ENCODE measurements around the gene IQGAP2. TPM values are rescaled to one million over a fixed set of nuclear protein-coding genes. Genes with fewer than 3 reads are reported as not detected.
A peak's percentile ranks its signal among the peaks of the same experiment; 100 is the strongest.
"Not testable (repeated sequence)": the region's sequence is repeated elsewhere in the genome, so short reads cannot be mapped to it uniquely, and the experiment has no call there.

Gene IQGAP2
- total RNA-seq, 1 experiment from 2014 or later, result 1.5 TPM

DNA sequence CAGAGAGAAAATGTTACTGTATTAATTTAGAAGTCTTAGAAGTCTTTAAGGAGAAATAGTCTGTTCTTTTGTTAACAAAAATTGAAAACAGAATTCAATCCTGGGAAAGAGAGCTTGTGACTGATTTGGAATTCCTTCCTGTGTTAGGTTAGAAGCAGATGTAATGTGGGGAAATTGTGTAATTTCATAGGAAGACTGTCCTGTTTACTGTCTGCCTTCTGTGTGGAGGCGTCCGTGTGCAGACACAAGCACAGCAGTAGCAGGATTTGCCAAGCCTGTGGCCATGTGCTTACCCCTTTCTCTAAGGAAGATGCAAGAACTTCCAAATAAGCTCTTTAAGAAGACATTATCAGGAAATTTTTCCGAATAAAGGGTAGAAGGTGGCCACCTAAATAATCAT, 276.1 kb downstream of the IQGAP2 start:
- no TSS peak for BruUV-seq (replicated peaks)
- ChIA-PET POLR2A (interaction anchor here (1.0 to 1.6 kb wide), 4 partner anchors 9 to 95 kb away, joined by 3 to 5 read pairs (median 4); no protein-coding TSS in a partner anchor), CTCF (interaction anchor here (0.6 kb wide), 1 partner anchor 23 kb away, joined by 4 read pairs; no protein-coding TSS in a partner anchor)
- intact Hi-C loops (cut with micrococcal nuclease), result no loop called here
- H3K9me3 Mint-ChIP-seq (ENCODE audit: unreplicated experiment), result no peaks in the 10 kb centered on the region
- DNase-seq (ENCODE audit: unreplicated experiment), result peak; percentile 47
- H3K27me3 Mint-ChIP-seq (ENCODE audit: insufficient read depth, unreplicated experiment), result no peaks in the 10 kb centered on the region
- H3K4me3 Mint-ChIP-seq (ENCODE audit: unreplicated experiment), result no peak overlapping the region
- no peaks in the 10 kb centered on the region for H3K36me3 Mint-ChIP-seq (ENCODE audit: insufficient read depth, unreplicated experiment)
- H3K27ac Mint-ChIP-seq (ENCODE audit: low read depth, unreplicated experiment), result peak overlapping the region; percentile 6
- H3K4me1 Mint-ChIP-seq (ENCODE audit: insufficient read depth, unreplicated experiment), result peaks cover 8% of the 10 kb centered on the region
- TF ChIP-seq, protein P1, sequence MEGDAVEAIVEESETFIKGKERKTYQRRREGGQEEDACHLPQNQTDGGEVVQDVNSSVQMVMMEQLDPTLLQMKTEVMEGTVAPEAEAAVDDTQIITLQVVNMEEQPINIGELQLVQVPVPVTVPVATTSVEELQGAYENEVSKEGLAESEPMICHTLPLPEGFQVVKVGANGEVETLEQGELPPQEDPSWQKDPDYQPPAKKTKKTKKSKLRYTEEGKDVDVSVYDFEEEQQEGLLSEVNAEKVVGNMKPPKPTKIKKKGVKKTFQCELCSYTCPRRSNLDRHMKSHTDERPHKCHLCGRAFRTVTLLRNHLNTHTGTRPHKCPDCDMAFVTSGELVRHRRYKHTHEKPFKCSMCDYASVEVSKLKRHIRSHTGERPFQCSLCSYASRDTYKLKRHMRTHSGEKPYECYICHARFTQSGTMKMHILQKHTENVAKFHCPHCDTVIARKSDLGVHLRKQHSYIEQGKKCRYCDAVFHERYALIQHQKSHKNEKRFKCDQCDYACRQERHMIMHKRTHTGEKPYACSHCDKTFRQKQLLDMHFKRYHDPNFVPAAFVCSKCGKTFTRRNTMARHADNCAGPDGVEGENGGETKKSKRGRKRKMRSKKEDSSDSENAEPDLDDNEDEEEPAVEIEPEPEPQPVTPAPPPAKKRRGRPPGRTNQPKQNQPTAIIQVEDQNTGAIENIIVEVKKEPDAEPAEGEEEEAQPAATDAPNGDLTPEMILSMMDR (IDR thresholded peaks at IDR 0.05; ENCODE audit: unreplicated experiment), result no peak

DNA sequence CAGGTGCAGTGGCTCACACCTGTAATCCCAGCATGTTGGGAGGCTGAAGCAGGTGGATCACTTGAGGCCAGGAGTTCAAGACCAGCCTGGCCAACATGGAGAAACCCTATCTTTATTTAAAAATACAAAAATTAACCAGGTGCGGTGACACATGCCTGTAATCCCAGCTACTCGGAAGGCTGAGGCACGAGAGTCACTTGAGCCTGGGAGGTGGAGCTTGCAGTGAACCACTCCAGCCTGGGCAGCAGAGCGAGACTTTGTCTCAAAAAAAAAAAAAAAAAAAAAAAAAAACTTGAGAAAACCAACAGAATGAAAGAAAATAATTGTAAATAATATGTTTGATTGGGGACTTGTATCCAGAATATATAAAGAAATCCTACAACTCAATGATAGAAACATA, 277.7 kb downstream of the IQGAP2 start:
- POLR2A ChIA-PET, result interaction anchor here (0.7 kb wide), 1 partner anchor 17 kb away, joined by 3 read pairs; no protein-coding TSS in a partner anchor
- BruUV-seq (replicated peaks); H3K9me3 Mint-ChIP-seq (ENCODE audit: unreplicated experiment); intact Hi-C loops (cut with micrococcal nuclease); H3K27me3 Mint-ChIP-seq (ENCODE audit: insufficient read depth, unreplicated experiment); H3K27ac Mint-ChIP-seq (ENCODE audit: low read depth, unreplicated experiment); DNase-seq (ENCODE audit: unreplicated experiment); H3K4me3 Mint-ChIP-seq (ENCODE audit: unreplicated experiment); H3K36me3 Mint-ChIP-seq (ENCODE audit: insufficient read depth, unreplicated experiment): not testable (repeated sequence)
- CTCF ChIA-PET, result interaction anchor here (1.1 kb wide), 1 partner anchor 11 kb away, joined by 5 read pairs; no protein-coding TSS in a partner anchor
- peaks cover 17% of the 10 kb centered on the region for H3K4me1 Mint-ChIP-seq (ENCODE audit: insufficient read depth, unreplicated experiment)

DNA sequence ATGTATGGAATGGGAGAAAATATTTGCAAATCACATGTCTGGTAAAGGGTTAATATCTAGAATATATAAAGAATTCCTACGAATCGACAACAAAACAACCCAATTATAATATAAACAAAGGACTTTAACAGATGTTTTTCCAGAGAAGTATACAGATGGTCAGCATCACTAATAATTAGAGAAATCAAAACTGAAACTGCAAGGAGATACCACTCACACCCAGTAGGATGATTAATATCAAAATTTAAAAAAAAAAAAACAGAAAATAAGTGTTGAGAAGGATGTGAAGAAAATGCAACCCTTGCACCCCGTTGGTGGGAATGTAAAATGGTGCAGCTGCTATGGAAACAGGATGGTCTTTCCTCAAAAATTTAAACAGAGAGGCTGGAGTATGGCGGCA, 278.2 kb downstream of the IQGAP2 start:
- no peak overlapping the region for H3K4me3 Mint-ChIP-seq (ENCODE audit: unreplicated experiment)

DNA sequence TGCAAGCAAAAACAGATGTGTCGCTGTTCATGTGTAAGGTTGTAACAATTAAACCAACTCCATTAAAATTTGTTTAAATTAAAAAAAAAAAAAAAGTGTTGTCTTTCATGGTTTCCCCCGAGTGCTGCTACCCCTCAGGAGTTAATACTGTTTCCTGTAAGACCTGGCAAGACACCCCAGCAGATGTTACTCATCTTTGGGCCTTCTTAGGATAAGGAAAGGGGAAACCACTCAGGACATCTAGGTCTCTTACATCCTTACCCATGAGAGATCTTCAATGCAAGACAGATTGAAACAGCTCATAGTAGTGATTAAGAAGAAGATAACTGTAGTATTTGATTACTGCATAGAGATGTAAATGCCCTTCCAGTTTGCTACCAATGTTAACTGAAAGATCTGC, 279.3 kb downstream of the IQGAP2 start:
- ChIA-PET CTCF (interaction anchor here (0.6 kb wide), 1 partner anchor 9 kb away, joined by 3 read pairs; no protein-coding TSS in a partner anchor), POLR2A (interaction anchor here (0.7 kb wide), 1 partner anchor 57 kb away, joined by 3 read pairs; no protein-coding TSS in a partner anchor)
- no peak for DNase-seq (ENCODE audit: unreplicated experiment)
- Mint-ChIP-seq H3K4me3 (ENCODE audit: unreplicated experiment) (no peak overlapping the region), H3K4me1 (ENCODE audit: insufficient read depth, unreplicated experiment) (peaks cover 17% of the 10 kb centered on the region), H3K27ac (ENCODE audit: low read depth, unreplicated experiment) (no peak overlapping the region), H3K9me3 (ENCODE audit: unreplicated experiment) (no peaks in the 10 kb centered on the region), H3K36me3 (ENCODE audit: insufficient read depth, unreplicated experiment) (no peaks in the 10 kb centered on the region), H3K27me3 (ENCODE audit: insufficient read depth, unreplicated experiment) (no peaks in the 10 kb centered on the region)
- TF ChIP-seq, protein P1 (IDR thresholded peaks at IDR 0.05; ENCODE audit: unreplicated experiment), result no peak
- BruUV-seq (replicated peaks), result no TSS peak
- intact Hi-C loops (cut with micrococcal nuclease), result no loop called here

More for the DNA sequence above, 278.2 kb downstream of the IQGAP2 start:
- DNase-seq (ENCODE audit: unreplicated experiment), result no peak
- ChIA-PET POLR2A (interaction anchor here (0.7 kb wide), 1 partner anchor 16 kb away, joined by 3 read pairs; no protein-coding TSS in a partner anchor), CTCF (no interaction called here)
- Mint-ChIP-seq H3K4me1 (ENCODE audit: insufficient read depth, unreplicated experiment) (peaks cover 17% of the 10 kb centered on the region), H3K36me3 (ENCODE audit: insufficient read depth, unreplicated experiment) (no peaks in the 10 kb centered on the region), H3K9me3 (ENCODE audit: unreplicated experiment) (no peaks in the 10 kb centered on the region), H3K27me3 (ENCODE audit: insufficient read depth, unreplicated experiment) (no peaks in the 10 kb centered on the region), H3K27ac (ENCODE audit: low read depth, unreplicated experiment) (no peak overlapping the region)
- intact Hi-C loops (cut with micrococcal nuclease), result no loop called here
- BruUV-seq (replicated peaks), result no TSS peak
- TF ChIP-seq, protein P1 (IDR thresholded peaks at IDR 0.05; ENCODE audit: unreplicated experiment), result no peak
